NCI-H187 treated with DMSO at 0.1 percent for 48 hours (cell line): ENCODE data around the gene MVD.
A peak's percentile ranks its signal among the peaks of the same experiment; 100 is the strongest.

ENCODE experiments used
- DNase-seq: peaks from one replicate; lab custom pipeline; 2025; lab: John Stamatoyannopoulos, UW

Gene MVD

DNA sequence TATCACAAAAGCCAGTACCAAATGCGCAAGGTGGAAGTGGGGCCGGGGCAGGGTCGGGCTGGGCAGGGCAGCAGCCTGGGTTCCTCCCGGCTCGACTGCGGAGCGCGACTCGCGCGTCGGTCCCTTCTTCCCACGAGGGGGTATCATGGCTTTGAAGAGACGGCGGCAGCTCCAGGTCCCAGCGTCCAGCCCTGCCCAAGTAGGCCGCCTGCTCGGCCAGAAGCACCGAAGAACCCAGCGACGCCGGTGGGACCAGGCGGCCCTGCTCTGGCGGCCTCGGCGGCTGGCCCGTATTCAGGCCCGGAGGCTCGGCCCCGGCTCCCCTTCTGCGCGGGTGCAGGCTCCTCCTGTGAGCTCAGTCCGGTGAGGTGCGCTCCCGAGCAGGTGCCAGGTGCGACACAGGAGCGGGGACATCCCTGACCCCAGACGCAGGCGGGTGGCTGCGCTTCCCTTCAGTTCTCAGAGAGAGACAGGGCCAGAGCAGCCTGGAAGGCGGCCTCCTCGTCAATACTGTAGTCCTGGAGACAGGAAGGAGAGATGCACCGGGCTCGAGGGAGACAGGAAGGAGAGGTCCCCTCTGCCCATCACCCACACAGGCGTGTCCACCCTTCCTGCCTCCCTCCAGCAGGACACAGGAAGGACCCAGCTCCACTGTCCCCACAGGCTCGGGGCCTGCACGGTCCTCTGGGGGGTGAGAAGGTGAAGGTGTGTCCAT is 34.4 kb upstream of the MVD start:
- no peak for DNase-seq

DNA sequence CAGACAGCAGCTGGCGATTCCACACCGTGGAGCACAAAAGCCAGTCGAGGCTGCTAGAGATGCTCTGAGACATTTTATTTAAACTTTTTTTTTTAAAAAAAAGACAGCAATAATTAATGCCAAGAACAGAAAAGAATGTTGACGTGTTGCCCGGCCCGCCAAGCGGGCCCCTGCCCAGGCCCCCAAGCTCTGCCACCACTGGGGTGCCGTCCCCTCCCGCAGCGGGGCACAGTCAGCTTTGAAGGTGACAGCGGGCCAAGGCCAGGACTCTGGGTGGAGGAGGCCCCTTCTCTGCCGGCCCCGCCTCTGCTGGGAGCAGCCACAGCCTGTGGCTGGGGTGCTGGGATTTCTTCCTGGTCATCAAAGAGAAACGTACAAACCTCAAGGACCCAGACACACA is 33.5 kb upstream of the MVD start:
- no peak for DNase-seq

- no peak for DNase-seq
Measured at GRCh38 chr16:88695753-88696152, 32.9 kb upstream of the MVD start.

DNA sequence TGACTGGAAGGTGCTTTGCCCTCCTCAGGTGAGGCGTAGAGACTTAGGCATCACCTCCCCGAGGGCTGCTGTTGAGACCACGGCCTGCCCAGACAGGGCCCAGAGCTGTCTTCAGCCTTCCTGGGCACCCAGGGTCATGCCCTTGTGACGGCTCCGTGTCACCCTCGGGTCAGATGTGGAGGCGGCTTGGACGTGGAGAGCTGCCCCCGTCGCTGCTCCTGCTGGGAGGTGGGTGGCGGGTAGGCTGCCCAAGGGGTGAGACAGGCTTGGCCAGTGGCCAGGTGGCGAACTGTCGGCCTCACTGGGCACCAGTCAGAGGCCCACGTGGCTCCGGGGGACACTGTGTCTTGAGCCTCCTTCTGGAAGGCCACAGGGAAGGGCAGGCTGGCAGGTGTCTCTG is 32.3 kb upstream of the MVD start:
- no peak for DNase-seq

DNA sequence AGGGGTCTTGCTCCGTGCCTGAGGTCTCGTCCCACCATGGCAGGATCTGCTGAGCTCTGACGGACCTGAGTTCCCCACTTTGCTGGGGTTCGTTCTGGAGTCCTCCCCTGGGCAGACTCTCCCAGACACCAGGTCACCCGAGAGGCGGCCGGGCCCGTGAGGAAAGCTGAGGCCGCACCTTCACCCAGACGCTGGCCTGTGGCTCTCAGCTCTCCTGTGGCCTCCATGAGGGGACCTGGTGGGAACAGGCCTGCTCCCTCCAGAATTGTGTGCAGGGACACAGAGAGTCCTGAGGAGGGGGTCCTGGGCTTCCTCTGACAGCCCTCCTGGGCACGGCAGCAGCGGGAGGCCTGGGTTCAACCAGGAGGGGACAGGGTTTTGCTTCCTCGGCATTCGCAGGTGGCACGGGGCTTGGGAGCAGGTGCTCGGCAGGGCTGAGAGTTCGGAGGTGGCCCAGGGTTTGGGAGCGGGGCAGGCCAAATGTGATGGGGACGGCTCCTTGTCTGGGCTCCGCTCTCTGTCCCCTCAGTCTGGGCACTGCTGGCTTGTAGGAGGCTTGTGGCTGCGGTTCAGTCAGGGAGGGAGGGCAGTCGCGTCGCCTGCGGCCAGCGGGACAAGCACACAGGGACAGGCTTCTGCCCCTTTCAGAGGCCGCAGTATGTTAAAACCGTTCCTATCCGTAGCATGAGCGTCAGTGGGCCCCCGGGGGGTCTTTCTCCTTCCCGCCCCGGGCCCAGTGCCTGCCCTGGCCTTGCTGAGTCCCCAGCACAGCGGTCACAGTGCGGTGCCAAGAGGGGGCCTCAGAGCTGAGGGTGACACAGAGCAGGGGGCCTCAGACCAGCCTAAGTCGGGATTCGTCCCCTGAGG is 31.6 kb upstream of the MVD start:
- no peak for DNase-seq

GRCh38 chr16:88693420-88694177 is 30.7 kb upstream of the MVD start:
- DNase-seq = no peak

- DNase-seq = no peak
Measured at GRCh38 chr16:88692861-88693260, 30.0 kb upstream of the MVD start.

GRCh38 chr16:88691924-88692560 is 29.2 kb upstream of the MVD start:
- DNase-seq = no peak

- no peak for DNase-seq
Measured at GRCh38 chr16:88691129-88691813, 28.4 kb upstream of the MVD start.

GRCh38 chr16:88690341-88691128 is 27.6 kb upstream of the MVD start:
- DNase-seq = no peak

GRCh38 chr16:88688013-88688778 is 25.3 kb upstream of the MVD start:
- DNase-seq = peak; percentile 68

DNA sequence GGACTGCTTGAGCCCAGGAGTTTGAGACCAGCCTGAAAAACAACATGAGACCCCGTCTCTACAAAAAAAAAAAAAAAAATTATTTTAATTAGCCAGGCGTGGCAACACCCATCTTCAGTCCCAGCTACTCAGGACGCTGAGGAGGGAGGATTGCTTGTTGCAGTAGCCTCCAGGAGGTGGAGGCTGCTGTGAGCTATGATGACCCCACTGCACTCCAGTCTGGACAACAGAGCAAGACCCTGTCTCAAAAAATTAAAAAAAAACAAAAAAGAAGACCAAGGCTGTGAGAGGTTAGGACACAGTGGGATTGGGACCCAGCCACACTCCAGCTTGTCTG is 24.8 kb upstream of the MVD start:
- DNase-seq = no peak

GRCh38 chr16:88687254-88687576 is 24.3 kb upstream of the MVD start:
- DNase-seq = no peak

- DNase-seq = no peak
Measured at GRCh38 chr16:88686439-88687253, 23.8 kb upstream of the MVD start, which contains the start of gene SNAI3. SNAI3 (minus strand) TSS chr16:88686507; CDS start chr16:88686406, 101 bp downstream.

DNA sequence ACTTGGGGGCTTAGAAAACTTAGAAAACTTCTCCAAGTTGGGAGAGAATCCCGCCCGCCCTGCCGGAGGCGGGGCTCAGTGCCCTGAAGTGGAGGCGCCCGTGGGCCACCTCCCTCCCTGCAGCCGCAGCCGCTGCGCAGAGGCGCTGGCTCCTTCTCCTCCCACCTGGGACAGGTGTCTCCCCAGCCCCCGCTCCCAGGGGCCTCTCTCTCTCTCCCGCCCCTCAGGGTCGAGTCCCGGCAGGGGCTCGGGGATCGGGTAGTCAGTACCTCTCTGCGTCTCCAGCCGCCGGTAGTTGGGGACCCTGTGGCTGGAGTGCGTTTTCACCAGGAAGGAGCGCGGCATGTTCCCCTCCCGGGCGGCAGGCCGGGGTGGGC is 23.2 kb upstream of the MVD start:
- DNase-seq = no peak

GRCh38 chr16:88685156-88686061 is 22.5 kb upstream of the MVD start:
- no peak for DNase-seq

DNA sequence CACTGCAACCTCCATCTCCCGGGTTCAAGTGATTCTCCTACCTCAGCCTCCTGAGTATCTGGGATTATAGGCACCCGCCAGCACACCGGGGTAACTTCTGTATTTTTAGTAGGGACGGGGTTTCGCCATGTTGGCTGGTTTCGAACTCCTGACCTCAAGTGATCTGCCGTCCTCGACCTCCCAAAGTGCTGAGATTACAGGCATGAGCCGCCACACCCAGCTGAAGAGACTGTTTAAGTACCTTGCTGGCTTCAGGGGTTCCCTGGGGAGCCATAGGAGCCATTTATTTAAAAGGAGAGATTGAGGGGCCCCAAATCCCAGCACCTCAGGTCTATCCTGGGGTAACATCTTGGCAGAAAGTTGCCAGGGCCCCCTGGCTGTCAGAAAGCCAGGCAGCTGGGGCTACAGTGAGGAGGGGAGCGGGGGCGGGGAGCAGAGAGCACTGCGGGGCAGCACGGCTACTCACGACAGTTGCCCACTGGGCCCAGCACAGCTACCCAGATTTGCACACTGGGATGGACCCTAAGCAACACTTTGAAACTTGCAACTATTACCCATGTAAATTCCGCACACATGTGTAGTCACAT is 21.8 kb upstream of the MVD start:
- no peak for DNase-seq
